GM19455 (cell line): Measurements from ENCODE around the gene HOXA5.

Experiments used
- ATAC-seq: cut with Tn5 transposase; IDR thresholded peaks from one replicate; pipeline ENCODE4 v1.9.1; 2021; ENCODE audit not compliant: unreplicated experiment

The HOXA5 gene

DNA sequence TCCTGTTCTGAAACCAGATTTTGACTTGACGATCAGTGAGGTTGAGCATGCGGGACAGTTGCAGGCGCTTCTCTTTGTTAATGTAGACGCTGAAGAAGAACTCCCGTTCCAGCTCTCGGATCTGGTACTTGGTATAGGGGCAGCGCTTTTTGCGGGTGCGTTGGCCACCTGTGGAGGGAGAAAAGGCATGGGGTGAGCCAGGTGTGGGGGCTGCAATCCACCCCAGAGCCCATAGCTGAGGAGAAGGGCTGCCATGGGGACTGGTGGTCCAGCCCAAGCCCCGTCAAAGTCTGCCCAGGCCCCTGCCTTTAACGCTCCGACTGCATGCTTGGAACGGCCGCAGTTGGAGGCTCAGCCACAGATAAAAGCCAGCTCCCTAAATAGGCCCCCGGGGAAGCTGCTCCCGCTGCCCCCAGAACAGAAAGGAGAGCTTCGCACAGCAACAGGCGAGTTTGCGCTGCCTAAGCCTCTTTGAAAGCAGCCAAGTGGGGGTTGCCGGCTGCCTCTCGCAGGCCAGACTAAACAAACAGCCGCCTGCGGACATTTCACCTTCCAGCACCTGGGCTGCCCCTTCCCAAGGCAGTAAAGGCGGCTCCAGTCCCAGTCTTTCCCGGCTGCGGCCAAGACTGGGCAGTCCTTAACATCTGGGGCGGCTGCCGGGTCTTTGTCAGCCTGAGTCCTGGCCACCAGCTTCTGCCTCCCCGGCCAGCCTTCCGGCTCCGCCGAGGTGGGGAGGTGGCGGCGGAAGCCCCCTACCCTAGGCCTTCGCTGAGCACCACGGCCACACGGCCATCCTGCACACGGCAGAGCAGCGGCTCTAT is 39.6 kb upstream of the HOXA5 start:
- ATAC-seq: no peak

DNA sequence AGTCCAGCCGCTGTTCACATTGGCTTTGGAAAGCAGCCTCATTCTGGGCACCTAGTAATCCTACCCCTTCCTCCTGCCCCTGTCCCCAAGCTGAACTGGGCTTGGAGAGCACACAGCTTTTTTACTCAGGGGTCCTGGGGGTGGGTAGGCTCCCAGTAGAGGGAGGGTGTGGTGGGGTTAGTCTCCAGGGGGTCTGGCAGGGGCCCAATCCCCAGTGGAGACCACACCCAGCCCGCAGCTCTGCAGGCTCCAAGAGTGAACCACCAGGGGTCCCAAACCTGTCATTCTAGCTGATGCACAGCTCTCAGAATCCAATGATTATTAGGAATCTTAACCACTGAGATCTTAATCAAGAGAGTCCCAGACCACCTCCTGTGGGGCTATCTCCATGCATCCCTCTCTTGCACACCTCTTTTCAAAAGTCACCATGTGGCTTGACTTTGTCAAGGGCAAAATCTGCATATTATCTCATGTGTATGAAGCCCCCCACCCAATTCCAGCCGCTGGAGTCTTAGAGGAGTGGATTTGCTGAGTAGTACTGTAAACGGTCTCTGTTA is 38.9 kb upstream of the HOXA5 start:
- no peak for ATAC-seq

- no peak for ATAC-seq
These were observed 38.4 kb upstream of the HOXA5 start for GRCh38 chr7:27181795-27182275.

GRCh38 chr7:27180431-27181420 is 37.2 kb upstream of the HOXA5 start:
- no peak for ATAC-seq

DNA sequence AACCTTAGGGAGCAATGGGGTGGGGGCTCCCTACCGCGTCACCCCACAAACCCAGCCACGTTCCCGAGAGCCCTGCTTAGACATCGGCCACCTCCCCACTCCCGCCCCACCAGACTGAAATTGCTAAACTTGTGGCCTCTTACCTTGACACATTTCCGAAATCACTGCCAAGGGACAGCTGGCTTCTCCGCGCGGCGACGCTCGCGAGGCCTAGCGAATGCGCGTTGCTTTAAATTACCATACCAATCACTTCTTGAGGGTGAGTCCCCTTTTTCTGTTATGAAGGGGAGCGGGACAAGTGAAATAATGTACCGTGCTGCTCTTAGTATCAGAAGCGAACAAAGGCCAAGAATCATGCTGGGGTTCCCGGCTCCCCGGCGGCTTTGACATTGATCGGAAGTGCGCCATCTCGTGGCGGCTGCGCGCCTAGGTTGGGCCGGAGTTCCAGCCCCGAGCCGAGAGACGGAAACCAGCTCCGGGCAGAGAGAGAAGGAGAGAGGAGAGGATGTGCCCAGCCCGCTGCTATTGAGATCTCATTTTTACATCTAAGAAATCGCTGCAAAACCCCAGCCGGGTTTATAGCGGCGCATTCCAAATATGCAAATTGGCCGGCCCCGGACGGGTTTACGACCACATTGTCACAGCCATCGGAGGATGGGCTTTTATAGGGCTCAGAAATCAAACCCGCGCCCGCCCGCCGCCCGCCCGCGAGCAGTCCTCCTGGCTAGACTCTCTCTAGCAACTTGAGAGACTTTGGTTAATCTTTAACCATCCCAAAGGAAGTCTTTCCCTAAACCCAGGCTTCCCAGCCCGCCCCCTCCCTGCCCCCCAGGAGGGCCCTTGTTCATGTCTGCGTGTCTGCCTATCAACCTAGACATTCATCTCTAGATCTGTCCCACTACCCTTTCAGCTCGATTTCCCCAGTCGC is 36.3 kb upstream of the HOXA5 start:
- no peak for ATAC-seq

GRCh38 chr7:27179030-27179429 is 35.5 kb upstream of the HOXA5 start:
- no peak for ATAC-seq

DNA sequence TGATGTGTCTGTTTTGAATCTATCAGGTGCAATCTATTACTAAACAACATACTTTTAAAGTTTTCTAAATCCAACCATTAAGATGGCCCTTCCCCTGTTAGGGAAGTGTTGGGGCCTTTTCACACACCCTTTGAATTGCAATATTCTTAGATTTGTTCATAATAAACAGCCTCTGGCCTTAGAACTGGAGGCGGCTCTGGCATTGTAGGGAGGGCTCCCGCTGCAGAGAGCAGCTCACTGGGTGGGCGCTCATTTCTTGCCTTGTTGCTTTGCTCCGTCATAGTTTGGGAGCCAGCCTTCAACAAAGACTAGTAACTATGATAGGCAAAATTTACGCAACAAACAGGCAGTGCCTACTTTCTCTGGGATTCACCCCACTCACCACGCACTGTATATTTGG is 34.9 kb upstream of the HOXA5 start:
- ATAC-seq: no peak

DNA sequence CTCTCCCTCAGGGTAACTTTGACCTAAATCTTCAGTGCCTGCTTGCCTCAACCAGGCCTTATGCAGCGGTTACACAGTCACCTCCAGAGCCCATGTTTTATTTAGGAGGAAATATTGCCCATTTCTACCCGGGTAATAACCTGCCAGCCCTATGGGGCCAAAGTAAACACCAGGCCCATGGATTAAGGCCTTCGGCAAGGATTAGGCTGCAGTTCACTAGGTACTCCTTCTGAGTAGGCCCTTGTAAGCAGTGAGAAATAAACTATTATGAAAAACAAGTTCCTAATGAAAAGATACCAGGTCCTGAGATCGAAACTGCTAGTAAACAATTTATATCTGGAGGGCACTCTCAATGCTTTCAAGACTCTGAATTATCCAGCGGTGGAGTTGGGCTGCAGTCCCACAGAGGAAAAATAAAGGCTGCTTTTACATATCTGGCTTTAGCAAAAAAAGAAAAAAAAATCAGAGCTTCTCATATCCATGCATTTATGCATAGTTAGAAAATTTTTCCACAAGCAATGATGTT is 34.4 kb upstream of the HOXA5 start:
- no peak for ATAC-seq

GRCh38 chr7:27176962-27177794 is 33.7 kb upstream of the HOXA5 start:
- ATAC-seq: no peak

GRCh38 chr7:27176524-27176845 is 33.0 kb upstream of the HOXA5 start:
- ATAC-seq: no peak

DNA sequence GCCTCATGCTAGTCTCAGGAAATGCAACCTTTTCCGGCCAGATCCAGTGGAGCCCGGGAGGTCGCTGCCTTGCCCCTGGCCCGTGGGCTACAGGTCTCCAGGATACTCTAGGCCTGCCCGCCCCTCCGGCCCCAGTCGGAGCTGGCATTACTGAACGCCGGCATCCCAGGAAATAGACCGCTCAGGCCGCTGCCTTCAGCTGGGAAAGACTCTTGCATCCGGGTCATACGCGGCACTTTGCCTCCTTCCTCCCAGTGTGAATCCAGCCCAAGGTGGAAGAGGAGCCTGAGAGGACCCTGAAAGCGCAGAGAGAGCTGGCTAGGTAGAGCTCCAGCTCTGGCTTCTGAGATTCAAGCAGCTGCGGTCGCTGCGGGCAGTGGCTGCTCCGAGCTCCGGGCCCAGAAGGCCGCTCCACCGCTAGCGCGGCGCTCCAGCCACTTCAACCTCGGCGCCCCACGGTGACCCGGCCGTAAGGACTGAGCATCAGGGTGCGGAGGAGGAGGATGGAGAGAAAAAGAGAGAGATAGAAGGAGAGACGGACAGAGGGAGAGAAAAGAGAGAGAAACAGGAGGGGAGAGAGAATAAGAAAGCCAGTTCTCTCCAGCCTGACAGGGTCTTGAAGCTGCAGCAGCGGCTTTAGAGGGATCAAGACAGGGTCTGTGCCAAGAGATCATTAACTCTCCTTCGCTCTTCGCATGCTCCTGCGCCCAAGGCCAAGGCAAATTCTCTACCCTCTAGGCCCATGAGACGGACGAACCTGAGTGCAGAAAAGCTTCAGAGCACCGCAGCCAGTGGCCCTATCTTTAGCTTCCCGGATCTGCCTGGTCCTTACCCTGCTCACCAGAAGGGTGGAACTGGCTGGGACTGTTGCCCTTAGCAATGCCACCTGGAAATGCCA is 32.4 kb upstream of the HOXA5 start:
- ATAC-seq: no peak

- no peak for ATAC-seq
These were observed 31.6 kb upstream of the HOXA5 start for GRCh38 chr7:27174874-27175625.

GRCh38 chr7:27173956-27174873 is 30.7 kb upstream of the HOXA5 start, which contains the start of gene HOXA10:
HOXA10 (minus strand) TSS chr7:27174320; CDS start chr7:27174306, 14 bp downstream.
- no peak for ATAC-seq

- ATAC-seq: no peak
These were observed 30.1 kb upstream of the HOXA5 start for GRCh38 chr7:27173511-27173955.

DNA sequence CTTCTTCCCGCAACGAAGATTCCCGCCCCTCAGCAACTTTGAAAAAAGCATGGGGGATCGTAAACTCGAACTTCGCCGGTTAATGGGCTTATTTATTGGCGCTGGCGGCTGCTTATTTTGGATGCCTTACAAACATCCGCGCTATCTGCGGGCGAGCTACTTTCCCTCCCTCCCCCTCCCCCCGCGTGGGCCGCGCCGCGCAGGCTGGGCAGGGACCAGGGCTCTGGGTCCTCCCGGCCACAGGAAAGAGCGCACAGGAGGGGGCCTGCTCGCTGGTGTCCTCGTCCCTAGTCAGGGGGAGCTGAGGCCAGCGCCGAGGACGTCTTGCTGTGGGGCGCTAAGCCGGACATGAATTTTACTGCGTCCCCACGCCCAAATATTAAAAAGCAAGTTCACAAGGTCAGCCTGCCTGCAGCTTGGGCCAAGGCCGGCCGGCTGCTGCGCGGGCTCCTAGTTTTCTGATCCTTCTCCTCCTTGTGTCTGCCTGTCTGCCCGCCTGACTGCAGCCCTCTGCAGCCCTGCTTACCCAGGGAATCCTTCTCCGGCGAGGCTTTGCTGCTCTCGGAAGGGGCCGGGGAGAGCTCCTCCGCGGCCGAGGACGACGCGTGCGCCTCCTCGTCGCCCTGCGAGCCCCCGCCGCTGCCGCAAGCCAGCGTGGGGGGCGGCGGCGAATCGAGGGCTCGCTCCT is 29.5 kb upstream of the HOXA5 start:
- ATAC-seq: no peak

DNA sequence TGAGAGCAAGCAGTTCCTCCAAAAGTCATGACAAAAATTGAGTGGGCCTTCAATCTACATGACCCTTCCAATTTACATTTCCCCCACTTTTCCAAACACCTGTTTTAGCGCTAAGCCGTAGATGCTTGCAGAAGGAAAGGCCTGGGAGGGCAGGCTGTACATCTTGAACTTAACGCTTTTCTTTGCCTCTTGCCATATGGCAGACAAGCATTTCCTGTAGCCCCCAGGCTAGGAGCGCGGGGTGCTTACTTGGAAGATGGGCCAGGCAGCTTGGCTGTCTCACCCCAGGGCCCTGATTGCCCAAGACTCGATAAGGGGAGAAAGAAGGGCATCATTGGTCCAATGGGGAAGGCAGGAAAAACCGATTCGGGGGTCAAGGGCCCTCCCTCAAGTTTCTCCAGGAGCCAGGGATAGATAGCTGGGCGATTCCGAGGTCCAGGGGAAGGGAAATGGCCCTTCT is 28.9 kb upstream of the HOXA5 start:
- ATAC-seq: no peak
